Right cardiac atrium (tissue), 5 donors: ENCODE results near the gene ZGLP1. TPM values are rescaled to one million over a fixed set of nuclear protein-coding genes. Genes with fewer than 3 reads are reported as not detected.

Experiments
- ATAC-seq, 2 donors: fragments of 200-7000 bp; cut with Tn5 transposase; one replicate each; pipeline versions ENCODE4 v1.8.0 to v1.9.1; 2020; ENCODE audit warnings: moderate library complexity in 2 of 2, mild to moderate bottlenecking in 1 of 2
- DNase-seq, 3 donors: peaks; one replicate each; pipeline ENCODE4 v3.0.0-alpha.2; 2020
- H3K27ac ChIP-seq: one replicate; pipeline ENCODE4 v1.5.1; 2013; ENCODE audit warnings: mild to moderate bottlenecking, low read length, control low read depth, moderate library complexity
- H3K27me3 ChIP-seq: one replicate; pipeline ENCODE4 v1.6.1; 2013; ENCODE audit not compliant: control insufficient read depth, insufficient read depth
- H3K4me1 ChIP-seq: one replicate; pipeline ENCODE4 v1.6.1; 2013; ENCODE audit warnings: low read length; ENCODE audit not compliant: control insufficient read depth, insufficient read depth
- H3K4me3 ChIP-seq: one replicate; pipeline ENCODE4 v1.5.1; 2013; ENCODE audit warnings: low read length, control low read depth
- H3K9me3 ChIP-seq: one replicate; pipeline ENCODE4 v1.6.1; 2013; ENCODE audit warnings: low read length; ENCODE audit not compliant: control insufficient read depth
- WGBS: extraction: QIAGEN DNeasy Blood & Tissue Kit; methylation state at CpG from one replicate; pipeline ENCODE4 v1.1.7; 2013; 5-methylcytosine and 5-hydroxymethylcytosine counted together
- intact Hi-C, 4 donors: fragments of 100-400 bp; cut with DNase I; formaldehyde crosslinking; loops; one replicate each; pipeline versions ENCODE4 v1.11.0 to v1.14.0; 2022 to 2023
- polyA plus RNA-seq: library from polyadenylated mRNA; stranded (reverse); fragments of 200-250 nt; gene quantifications from one replicate; pipeline ENCODE4 v1.2.3, GENCODE V29; 2013
- total RNA-seq, 4 donors: library from RNA; stranded (reverse); fragmentation: NEBNext Ultra II Directional; extraction: Animal tissue kit (Norgen Biotek cat#: 25700); gene quantifications; one replicate each; pipeline ENCODE4 v1.2.1, GENCODE V29; 2021
- donor health status: healthy with polysubstance abuse.
- donor health status: DM: no; HTN: yes; CAD: no.
- donor health status: DM: no; HTN: no; CAD: no.
- donor health status: DM: no; HTN: yes; CAD: no; lungs with severe emphysema.
- donor health status: DM: yes; HTN: yes; CAD: no.

Gene ZGLP1
- total and polyA plus RNA-seq, 5 donors, result 0.68 to 1.3 (median 0.82) TPM

DNA sequence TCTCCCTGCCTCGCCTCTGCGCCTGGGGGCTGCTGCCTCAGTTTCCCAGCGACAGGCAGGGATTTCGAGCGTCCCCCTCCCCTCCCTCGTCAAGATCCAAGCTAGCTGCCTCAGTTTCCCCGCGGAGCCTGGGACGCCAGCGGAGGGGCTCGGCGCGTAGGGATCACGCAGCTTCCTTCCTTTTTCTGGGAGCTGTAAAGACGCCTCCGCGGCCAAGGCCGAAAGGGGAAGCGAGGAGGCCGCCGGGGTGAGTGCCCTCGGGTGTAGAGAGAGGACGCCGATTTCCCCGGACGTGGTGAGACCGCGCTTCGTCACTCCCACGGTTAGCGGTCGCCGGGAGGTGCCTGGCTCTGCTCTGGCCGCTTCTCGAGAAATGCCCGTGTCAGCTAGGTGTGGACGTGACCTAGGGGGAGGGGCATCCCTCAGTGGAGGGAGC lies 39.4 kb downstream of the ZGLP1 start:
- Histone ChIP-seq H3K27ac (peak overlapping the region; percentile 81), H3K9me3 (no peaks in the 10 kb centered on the region), H3K27me3 (no peaks in the 10 kb centered on the region), H3K4me1 (no peaks in the 10 kb centered on the region), H3K4me3 (peak overlapping the region; percentile 33)
- WGBS, result 4% methylated on average over 37 of the region's 37 CpGs
- intact Hi-C loops, result loop anchor here in 2 of 4 donors (10.0 kb wide), 2 partner anchors 55 to 65 kb away; partner anchors contain the start of genes ICAM3 (in 1 of the 2) and RAVER1 (in 1 of the 2)
- ATAC-seq (peak; percentile 65 to 66), DNase-seq (peak; percentile 78 to 90 (median 88))

DNA sequence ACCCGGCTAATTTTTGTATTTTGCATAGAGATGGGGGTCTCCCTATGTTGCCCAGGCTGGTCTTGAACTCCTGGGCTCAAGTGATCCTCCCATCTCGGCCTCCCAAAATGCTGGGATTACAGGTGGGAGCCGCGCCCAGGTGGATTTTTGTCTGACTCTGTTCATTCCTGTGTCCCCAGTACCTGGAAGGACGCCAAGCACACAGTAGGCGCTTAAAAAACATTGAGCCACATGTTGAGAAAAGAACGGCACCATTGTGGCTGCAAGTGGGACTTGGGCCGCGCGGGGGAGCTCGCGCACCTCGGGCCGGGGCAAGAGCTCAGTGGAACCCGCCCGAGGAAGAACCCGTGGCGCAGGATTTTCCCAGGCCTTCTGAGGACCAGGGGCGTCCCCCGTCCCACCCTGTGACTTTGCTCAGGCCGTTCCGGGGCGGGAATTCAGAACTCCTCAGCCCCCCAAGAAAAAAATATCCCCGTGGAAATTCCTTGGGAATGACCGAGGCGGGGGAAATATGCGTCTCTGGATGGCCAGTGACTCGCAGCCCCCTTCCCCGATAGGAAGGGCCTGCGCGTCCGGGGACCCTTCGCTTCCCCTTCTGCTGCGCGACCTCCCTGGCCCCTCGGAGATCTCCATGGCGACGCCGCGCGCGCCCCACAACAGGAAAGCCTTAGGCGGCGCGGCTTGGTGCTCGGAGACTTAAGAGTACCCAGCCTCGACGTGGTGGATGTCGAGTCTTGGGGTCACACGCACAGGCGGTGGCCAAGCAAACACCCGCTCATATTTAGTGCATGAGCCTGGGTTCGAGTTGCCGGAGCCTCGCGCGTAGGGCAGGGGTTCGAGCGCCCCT lies 40.1 kb downstream of the ZGLP1 start:
- peak overlapping the region; percentile 81 for H3K27ac ChIP-seq
- ATAC-seq (peak; percentile 83 to 85), DNase-seq (peak; percentile 91 to 96 (median 96))
- H3K4me3 ChIP-seq, result peak overlapping the region; percentile 33
- 4% methylated on average over 59 of the region's 59 CpGs for WGBS
- no peaks in the 10 kb centered on the region for H3K27me3 ChIP-seq
- intact Hi-C loops, result loop anchor here (2.0 to 10.0 kb wide), 4 partner anchors 55 to 121 kb away; partner anchors contain the start of genes ICAM3 (in 1 of the 4) and RAVER1 (in 1 of the 4)
- H3K4me1 ChIP-seq, result no peaks in the 10 kb centered on the region
- no peaks in the 10 kb centered on the region for H3K9me3 ChIP-seq

DNA sequence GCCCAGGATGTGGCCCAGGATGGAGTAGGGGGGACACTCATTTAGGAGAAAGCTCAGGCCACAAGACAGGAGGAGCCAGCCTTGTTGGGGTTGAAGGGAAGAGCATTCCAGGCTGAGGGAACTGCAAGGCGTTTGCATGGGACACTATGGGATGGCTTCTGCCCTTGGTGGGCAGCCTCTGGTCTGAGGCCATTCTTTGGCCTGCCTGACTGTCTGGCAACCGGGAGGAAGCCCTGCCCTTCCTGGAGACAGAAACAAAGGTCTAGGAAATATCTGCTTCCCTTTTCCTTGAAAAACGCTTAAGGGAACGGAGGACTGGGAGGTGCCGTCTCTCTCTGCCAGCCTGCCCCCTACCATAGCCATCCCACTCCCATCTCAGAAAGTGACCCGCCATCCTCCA lies 41.5 kb downstream of the ZGLP1 start:
- 48% methylated on average over 6 of the region's 6 CpGs for WGBS
- intact Hi-C loops, result loop anchor here (2.0 kb wide), 2 partner anchors 121 to 123 kb away; no protein-coding TSS in a partner anchor
- Histone ChIP-seq H3K9me3 (no peaks in the 10 kb centered on the region), H3K27ac (peak overlapping the region; percentile 70), H3K27me3 (no peaks in the 10 kb centered on the region), H3K4me1 (no peaks in the 10 kb centered on the region), H3K4me3 (no peak overlapping the region)
- ATAC-seq (peak; percentile 15 to 59), DNase-seq (peak in 2 of 3 donors; percentile 70 to 71)

DNA sequence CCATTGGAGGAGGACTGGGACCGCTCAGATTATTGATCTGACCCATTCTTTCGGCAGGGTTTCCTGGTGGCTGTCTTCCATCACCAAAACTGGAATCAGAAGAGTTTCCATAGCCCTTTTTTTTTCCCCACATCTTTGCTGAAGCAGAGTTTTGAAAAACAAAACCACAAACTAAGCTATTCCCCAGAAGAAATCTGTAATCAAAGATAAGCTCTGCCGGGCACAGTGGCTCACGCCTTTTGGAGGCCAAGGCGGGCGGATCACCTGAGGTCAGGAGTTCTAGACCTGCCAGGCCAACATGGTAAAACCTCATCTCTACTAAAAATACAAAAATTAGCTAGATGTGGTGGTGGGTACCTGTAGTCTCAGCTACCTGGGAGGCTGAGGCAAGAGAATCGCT lies 42.9 kb downstream of the ZGLP1 start:
- no peak for ATAC-seq

DNA sequence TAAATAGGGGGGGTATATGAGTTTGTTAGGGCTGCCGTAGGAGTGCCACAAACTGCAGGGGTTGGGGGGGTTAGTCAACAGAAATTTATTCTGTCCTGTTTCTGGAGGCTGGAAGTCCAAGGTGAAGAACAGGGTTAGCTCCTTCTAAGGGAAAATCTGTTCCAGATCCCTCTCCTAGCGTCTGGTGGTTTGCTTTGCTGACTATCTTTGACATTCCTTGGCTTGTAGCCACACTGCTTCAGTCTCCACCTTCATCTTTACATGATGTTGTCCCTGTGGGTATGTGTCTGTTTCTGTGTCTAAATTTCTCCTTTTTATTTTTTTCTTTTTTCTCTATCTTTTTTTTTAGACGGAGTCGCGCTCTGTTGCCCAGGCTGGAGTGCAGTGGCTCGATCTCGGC lies 46.8 kb downstream of the ZGLP1 start:
- Histone ChIP-seq H3K27me3 (no peaks in the 10 kb centered on the region), H3K4me1 (no peaks in the 10 kb centered on the region), H3K4me3 (no peak overlapping the region), H3K9me3 (no peaks in the 10 kb centered on the region), H3K27ac (no peak overlapping the region)
- DNase-seq (no peak), ATAC-seq (no peak)
- WGBS, result 77% methylated on average over 7 of the region's 7 CpGs
- intact Hi-C loops, result no loop called here

More for the DNA sequence above, 42.9 kb downstream of the ZGLP1 start:
- H3K27ac ChIP-seq, result no peak overlapping the region
- DNase-seq, result no peak
- H3K4me1 ChIP-seq, result no peaks in the 10 kb centered on the region
- no peaks in the 10 kb centered on the region for H3K27me3 ChIP-seq
- no peaks in the 10 kb centered on the region for H3K9me3 ChIP-seq
- intact Hi-C loops, result no loop called here
- 79% methylated on average over 7 of the region's 7 CpGs for WGBS
- H3K4me3 ChIP-seq, result no peak overlapping the region

DNA sequence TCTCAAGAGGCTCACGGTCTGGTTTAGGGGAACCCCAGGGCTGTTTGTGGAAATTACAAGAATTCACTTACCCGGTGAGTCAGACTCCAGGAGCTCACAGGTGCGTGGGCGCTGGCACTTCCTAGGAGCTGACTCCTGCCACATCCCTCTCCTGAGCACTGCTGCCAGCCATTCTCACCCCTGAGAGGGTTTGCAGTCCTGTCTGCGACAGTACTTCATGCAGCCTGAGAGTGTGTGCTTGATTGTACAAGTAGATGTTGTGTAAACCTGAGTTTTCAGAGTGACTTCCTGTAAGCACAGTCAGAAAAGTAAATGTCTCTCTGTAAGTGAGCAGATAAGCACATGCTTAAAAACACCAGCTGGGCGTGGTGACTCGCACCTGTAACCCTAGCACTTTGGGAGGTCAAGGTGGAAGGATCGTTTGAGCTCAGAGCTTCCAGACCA lies 49.5 kb downstream of the ZGLP1 start:
- DNase-seq, result no peak
- intact Hi-C loops, result no loop called here
- Histone ChIP-seq H3K4me3 (no peak overlapping the region), H3K27me3 (no peaks in the 10 kb centered on the region), H3K9me3 (no peaks in the 10 kb centered on the region), H3K27ac (no peak overlapping the region), H3K4me1 (no peaks in the 10 kb centered on the region)
- 86% methylated on average over 8 of the region's 8 CpGs for WGBS
- no peak for ATAC-seq

DNA sequence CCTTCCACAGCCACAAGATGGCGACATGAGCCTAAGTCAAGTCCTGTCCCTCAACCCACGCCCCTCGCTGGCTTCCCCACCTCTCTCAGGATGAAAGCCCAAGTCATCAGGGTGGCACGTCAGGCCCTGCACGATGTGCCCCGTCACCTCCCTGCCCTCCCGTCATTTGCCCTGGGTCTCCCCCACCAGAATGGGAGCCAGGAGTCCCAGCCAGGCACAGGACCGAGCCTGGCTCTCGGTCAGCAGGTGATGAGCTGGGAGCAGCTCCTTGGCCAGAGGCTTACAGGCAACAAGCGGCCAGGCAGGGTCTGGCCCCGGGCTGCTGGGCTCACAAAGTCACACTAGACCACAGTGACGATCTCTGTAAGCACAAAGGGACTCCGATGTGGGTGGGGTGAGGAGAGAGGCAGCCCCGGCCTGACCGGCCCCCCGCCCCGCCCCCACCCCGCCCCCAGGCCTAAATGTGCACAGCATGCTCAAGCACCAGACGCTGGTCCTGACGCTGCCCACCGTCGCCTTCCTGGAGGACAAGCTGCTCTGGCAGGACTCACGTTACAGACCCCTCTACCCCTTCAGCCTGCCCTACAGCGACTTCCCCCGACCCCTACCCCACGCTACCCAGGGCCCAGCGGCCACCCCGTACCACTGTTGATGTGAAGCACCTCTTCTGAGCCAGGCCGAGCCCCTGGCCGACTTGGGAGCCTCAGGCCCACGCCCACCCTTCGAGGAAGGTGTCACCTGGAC lies 50.3 kb downstream of the ZGLP1 start:
- peak; percentile 89 to 96 (median 91) for DNase-seq

DNA sequence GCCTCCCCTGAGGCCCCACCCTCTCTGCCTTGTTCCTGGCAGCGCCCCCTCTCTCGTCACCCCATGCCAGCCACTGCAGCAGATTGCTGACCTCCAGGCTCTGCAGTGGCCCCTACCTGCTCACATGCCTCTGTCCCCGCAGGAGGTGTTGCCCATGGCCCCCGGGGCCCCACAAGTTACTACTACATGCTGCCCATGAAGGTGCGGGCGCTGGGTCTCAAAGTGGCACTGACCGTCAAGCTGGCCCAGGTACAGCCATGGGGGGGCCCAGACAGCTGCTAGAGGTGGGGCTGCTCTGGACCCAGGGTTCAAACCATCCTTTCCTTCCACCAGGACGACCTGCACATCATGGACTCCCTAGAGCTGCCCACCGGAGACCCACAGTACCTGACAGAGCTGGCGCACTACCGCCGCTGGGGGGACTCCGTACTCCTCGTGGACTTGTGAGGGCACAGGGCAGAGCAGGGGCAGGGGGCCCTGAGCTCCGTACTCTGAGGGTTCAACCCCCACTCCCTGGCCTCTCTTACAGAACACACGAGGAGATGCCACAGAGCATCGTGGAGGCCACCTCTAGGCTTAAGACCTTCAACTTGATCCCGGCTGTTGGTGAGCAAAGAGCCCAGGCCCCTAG lies 51.4 kb downstream of the ZGLP1 start:
- Histone ChIP-seq H3K27me3 (no peaks in the 10 kb centered on the region), H3K4me1 (no peaks in the 10 kb centered on the region), H3K27ac (no peak overlapping the region), H3K9me3 (no peaks in the 10 kb centered on the region), H3K4me3 (no peak overlapping the region)
- DNase-seq (peak in 1 of 3 donors; percentile 58), ATAC-seq (peak; percentile 7 to 8)
- intact Hi-C loops, result loop anchor here in 2 of 4 donors (2.0 to 10.0 kb wide), 3 partner anchors 63 to 134 kb away; partner anchors contain the start of gene DNMT1 (in 1 of the 2)
- WGBS, result 95% methylated on average over 18 of the region's 18 CpGs

More for the DNA sequence above, 50.3 kb downstream of the ZGLP1 start:
- peak; percentile 59 to 63 for ATAC-seq
- Histone ChIP-seq H3K4me3 (no peak overlapping the region), H3K27me3 (no peaks in the 10 kb centered on the region), H3K27ac (no peak overlapping the region), H3K9me3 (no peaks in the 10 kb centered on the region), H3K4me1 (no peaks in the 10 kb centered on the region)
- WGBS, result 57% methylated on average over 32 of the region's 32 CpGs
- intact Hi-C loops, result loop anchor here in 2 of 4 donors (2.0 to 10.0 kb wide), 3 partner anchors 65 to 133 kb away; partner anchors contain the start of gene DNMT1 (in 1 of the 2)

DNA sequence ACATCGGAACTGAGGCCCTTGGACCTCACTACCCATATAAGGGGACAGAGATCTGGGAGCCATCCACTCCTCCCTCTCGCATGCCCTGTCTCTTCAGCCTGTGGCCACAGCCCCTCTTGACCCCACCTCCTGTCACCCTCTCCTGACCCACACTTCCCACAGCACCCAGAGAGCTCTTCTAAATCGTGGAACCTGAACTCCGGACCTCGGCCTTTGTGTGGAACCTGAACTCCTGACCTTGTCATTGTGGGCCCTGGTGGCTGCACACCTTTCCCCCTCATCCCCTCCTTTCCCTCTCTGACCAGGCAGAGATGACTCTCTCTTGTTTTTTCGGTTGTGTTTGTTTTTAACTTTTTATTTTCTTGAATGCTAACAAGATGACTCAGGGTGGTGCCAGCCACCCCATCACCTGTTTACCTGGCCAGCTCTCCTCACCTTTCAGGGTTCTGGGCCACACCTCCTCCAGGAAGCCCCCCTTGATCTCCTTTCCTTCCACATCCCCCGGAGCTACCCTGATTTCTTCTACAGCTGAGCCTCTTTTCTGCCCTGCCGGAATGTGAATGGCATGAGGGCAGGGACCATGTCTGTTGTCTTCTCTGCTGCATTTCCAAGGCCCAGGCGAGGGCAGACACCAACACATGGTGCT lies 52.5 kb downstream of the ZGLP1 start:
- WGBS, result 78% methylated on average over 9 of the region's 9 CpGs
- Histone ChIP-seq H3K27me3 (no peaks in the 10 kb centered on the region), H3K4me3 (no peak overlapping the region), H3K9me3 (no peaks in the 10 kb centered on the region), H3K27ac (no peak overlapping the region), H3K4me1 (no peaks in the 10 kb centered on the region)
- intact Hi-C loops, result loop anchor here in 2 of 4 donors (5.0 to 10.0 kb wide), 2 partner anchors 62 to 135 kb away; partner anchors contain the start of gene DNMT1 (in 1 of the 2)
- ATAC-seq, result no peak
- no peak for DNase-seq

DNA sequence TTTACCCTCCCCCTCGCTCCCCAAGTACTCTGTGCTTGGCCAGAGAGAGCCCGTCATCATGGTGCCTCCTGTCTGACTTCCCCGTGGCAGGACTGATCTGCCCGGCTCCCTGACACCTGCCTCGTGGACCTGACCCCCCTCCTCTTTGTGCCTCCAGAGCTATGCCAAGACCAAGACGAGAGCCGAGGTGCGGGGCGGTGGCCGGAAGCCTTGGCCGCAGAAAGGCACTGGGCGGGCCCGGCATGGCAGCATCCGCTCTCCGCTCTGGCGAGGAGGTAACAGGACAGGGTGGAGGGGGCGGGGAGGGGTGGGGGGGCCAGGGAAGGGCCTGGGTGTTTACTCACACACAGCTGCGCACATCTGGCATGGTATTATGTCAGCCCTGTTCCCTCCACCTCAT lies 53.1 kb downstream of the ZGLP1 start:
- intact Hi-C loops, result loop anchor here in 2 of 4 donors (5.0 to 10.0 kb wide), 2 partner anchors 62 to 136 kb away; partner anchors contain the start of gene DNMT1 (in 1 of the 2)
- no peaks in the 10 kb centered on the region for H3K4me1 ChIP-seq
- ATAC-seq (no peak), DNase-seq (no peak)
- WGBS, result 81% methylated on average over 18 of the region's 18 CpGs
- no peak overlapping the region for H3K4me3 ChIP-seq
- no peaks in the 10 kb centered on the region for H3K27me3 ChIP-seq
- H3K27ac ChIP-seq, result no peak overlapping the region
- no peaks in the 10 kb centered on the region for H3K9me3 ChIP-seq
